ENCODE measurements around the gene PLRG1. TPM values are rescaled to one million over a fixed set of nuclear protein-coding genes. Genes with fewer than 3 reads are reported as not detected.

Gene PLRG1
- total RNA-seq, 1 donor from 2014 or later, result 110 TPM

DNA sequence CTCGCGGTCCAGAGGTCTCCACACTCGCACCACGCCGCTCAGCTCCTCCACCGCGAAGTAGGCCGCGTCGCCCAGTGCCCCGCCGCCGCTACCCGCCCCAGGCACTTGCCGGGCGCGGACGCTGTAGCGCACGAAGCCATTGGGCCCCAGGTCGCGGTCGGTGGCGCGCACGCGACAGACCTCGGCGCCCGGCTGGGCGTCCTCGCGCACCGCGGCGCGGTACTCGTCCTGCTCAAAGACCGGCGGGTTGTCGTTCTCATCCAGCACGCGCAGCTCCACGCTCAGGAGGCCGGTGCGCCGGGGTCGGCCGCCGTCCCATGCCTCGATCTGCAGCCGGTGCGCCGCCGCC is 60.0 kb downstream of the PLRG1 start:
- DNase-seq (no peak), ATAC-seq (ENCODE audit: low read depth) (no peak)
- POLR2A ChIA-PET, result no interaction called here
- H3K36me3 Mint-ChIP-seq (ENCODE audit: low read depth), result peaks cover 4% of the 10 kb centered on the region
- no peaks in the 10 kb centered on the region for H3K9me3 Mint-ChIP-seq
- no peak overlapping the region for H3K27ac Mint-ChIP-seq
- intact Hi-C loops (cut with micrococcal nuclease), result loop anchor here (2.0 to 5.0 kb wide), 2 partner anchors 73 to 698 kb away; no protein-coding TSS in a partner anchor
- peak overlapping the region; percentile 84 for H3K4me3 Mint-ChIP-seq
- peaks cover 48% of the 10 kb centered on the region for H3K27me3 Mint-ChIP-seq
- TF ChIP-seq, protein P1, sequence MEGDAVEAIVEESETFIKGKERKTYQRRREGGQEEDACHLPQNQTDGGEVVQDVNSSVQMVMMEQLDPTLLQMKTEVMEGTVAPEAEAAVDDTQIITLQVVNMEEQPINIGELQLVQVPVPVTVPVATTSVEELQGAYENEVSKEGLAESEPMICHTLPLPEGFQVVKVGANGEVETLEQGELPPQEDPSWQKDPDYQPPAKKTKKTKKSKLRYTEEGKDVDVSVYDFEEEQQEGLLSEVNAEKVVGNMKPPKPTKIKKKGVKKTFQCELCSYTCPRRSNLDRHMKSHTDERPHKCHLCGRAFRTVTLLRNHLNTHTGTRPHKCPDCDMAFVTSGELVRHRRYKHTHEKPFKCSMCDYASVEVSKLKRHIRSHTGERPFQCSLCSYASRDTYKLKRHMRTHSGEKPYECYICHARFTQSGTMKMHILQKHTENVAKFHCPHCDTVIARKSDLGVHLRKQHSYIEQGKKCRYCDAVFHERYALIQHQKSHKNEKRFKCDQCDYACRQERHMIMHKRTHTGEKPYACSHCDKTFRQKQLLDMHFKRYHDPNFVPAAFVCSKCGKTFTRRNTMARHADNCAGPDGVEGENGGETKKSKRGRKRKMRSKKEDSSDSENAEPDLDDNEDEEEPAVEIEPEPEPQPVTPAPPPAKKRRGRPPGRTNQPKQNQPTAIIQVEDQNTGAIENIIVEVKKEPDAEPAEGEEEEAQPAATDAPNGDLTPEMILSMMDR (IDR thresholded peaks at IDR 0.05), result no peak
- peaks cover 18% of the 10 kb centered on the region for H3K4me1 Mint-ChIP-seq
- CTCF ChIA-PET, result no interaction called here

- TF ChIP-seq, protein P1 (IDR thresholded peaks at IDR 0.05), result no peak
- Mint-ChIP-seq H3K9me3 (no peaks in the 10 kb centered on the region), H3K27me3 (peaks cover 46% of the 10 kb centered on the region), H3K4me1 (peaks cover 18% of the 10 kb centered on the region), H3K4me3 (no peak overlapping the region), H3K27ac (no peak overlapping the region), H3K36me3 (ENCODE audit: low read depth) (peaks cover 4% of the 10 kb centered on the region)
- intact Hi-C loops (cut with micrococcal nuclease), result loop anchor here (2.0 to 5.0 kb wide), 2 partner anchors 73 to 697 kb away; no protein-coding TSS in a partner anchor
- ATAC-seq (ENCODE audit: low read depth) (no peak), DNase-seq (no peak)
- CTCF ChIA-PET, result no interaction called here
- POLR2A ChIA-PET, result no interaction called here
Observed at GRCh38 chr4:154489558-154490233, 60.5 kb downstream of the PLRG1 start.

DNA sequence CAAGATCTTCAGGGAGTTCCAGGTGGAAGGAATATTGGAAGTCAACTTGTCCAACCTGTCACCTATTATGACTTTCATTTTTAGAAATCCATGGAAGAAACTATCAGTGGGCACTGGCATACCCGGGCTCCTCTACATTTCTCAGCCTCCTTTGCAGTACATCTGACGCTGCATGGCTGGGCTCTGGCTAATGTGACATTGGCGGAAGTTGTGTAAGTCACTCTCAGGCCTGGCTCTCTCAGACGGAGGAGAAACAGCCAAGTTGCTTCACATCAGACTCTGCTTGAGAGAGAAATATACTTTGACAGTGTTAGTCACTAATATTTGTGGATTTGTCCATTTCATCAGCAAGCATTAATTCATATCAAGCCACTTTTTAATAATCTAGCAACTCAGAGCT is 63.1 kb downstream of the PLRG1 start:
- DNase-seq (no peak), ATAC-seq (ENCODE audit: low read depth) (no peak)
- TF ChIP-seq, protein P1 (IDR thresholded peaks at IDR 0.05), result no peak
- ChIA-PET CTCF (no interaction called here), POLR2A (no interaction called here)
- H3K4me1 Mint-ChIP-seq, result peaks cover 13% of the 10 kb centered on the region
- intact Hi-C loops (cut with micrococcal nuclease), result no loop called here
- peaks cover 28% of the 10 kb centered on the region for H3K27me3 Mint-ChIP-seq
- no peak overlapping the region for H3K27ac Mint-ChIP-seq
- H3K9me3 Mint-ChIP-seq, result no peaks in the 10 kb centered on the region
- H3K36me3 Mint-ChIP-seq (ENCODE audit: low read depth), result peaks cover 4% of the 10 kb centered on the region
- no peak overlapping the region for H3K4me3 Mint-ChIP-seq

- Mint-ChIP-seq H3K36me3 (ENCODE audit: low read depth) (no peaks in the 10 kb centered on the region), H3K4me1 (no peaks in the 10 kb centered on the region), H3K27ac (no peak overlapping the region), H3K4me3 (no peak overlapping the region), H3K27me3 (peaks cover 16% of the 10 kb centered on the region), H3K9me3 (no peaks in the 10 kb centered on the region)
- ChIA-PET POLR2A (no interaction called here), CTCF (no interaction called here)
- TF ChIP-seq, protein P1 (IDR thresholded peaks at IDR 0.05), result no peak
- no peak for DNase-seq
- intact Hi-C loops (cut with micrococcal nuclease), result no loop called here
- peak; percentile 47 for ATAC-seq (ENCODE audit: low read depth)
Observed at GRCh38 chr4:154485127-154485773, 65.0 kb downstream of the PLRG1 start.

Other genes with a start within 250 kb of the PLRG1 start
- gene DCHS2, start 58.6 kb downstream of the PLRG1 start, total RNA-seq, result 0.02 and 0.13 TPM in 2 replicates
- gene FGB, start 12.6 kb upstream of the PLRG1 start, total RNA-seq, result not detected in 2 replicates
- gene FGA, start 40.3 kb upstream of the PLRG1 start, total RNA-seq, result not detected in 2 replicates
- gene FGG, start 62.3 kb upstream of the PLRG1 start, total RNA-seq, result not detected in 2 replicates
- gene LRAT, start 193.6 kb upstream of the PLRG1 start, total RNA-seq, result not detected in 2 replicates
- not detected in 2 replicates for gene RBM46, start 230.9 kb upstream of the PLRG1 start, total RNA-seq